ENCODE measurements around the gene BCL2L11. TPM values are rescaled to one million over a fixed set of nuclear protein-coding genes. Genes with fewer than 3 reads are reported as not detected.

Gene BCL2L11
- total RNA-seq, 2 donors from 2014 or later: 12.9 to 13.4 TPM

DNA sequence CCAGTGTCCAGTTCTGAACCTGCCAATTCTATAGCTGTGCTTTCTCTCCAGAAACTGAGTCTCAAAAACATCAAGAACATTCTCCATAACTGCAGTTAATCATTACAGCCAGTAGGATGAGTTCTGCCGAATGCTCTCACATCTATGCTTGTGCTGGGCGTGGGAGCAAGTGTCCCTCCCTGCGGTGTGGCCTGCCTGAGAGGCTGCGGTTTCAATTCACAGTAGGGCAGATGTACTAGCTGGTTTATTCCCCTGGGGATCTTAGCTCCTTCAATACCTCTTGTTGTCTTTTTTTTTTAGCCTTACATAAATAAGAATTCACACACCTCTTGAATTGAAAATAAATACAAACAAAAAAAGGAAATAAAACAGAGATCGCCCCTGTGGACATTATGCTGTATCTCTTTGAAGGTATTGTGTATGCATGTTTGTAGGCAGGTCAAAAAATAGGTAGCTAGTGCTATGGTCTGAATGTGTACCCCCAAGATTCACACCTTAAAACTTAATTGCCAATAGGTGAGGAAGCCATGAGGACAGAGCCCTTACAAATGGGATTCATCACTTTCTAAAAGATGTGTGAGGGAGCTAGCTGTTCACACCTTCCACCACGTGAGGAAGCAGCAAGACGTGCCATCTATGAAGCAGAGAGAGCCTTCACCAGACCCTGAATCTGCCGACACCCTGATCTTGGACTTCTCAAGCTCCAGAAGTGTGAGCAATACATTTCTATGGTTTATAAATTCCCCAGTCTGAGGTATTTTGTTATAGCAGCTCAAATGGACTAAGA, 74.3 kb downstream of the BCL2L11 start:
- no peaks in the 10 kb centered on the region for H3K4me1 Mint-ChIP-seq

DNA sequence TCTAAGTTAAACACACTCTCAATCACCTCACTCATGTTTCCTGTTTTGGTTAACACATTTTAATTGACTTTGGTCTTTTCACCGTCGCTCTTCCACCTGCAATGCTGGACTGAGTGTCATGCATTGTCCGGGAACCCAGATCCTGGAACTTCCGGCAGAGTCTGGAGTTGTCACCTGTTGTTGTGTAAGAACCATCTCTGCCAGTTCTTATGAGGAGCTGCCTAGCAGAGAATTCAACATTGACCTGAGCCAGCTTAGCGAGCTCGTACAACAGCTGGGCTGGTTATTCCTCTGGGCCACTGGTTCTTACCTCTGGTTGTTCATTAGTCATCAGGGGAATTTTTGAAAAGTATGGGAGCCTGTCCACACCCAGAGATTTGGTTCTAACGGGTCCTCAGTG, 75.7 kb downstream of the BCL2L11 start:
- no peak for ATAC-seq (replicated peaks)
- Mint-ChIP-seq H3K9me3 (no peaks in the 10 kb centered on the region), H3K36me3 (ENCODE audit: low read depth) (no peaks in the 10 kb centered on the region)

More for the DNA sequence above, 74.3 kb downstream of the BCL2L11 start:
- H3K4me3 Mint-ChIP-seq: no peak overlapping the region
- no peak overlapping the region for H3K27ac Mint-ChIP-seq
- peaks cover 3% of the 10 kb centered on the region for H3K27me3 Mint-ChIP-seq
- no peak for ATAC-seq (replicated peaks)
- H3K9me3 Mint-ChIP-seq: no peaks in the 10 kb centered on the region
- H3K36me3 Mint-ChIP-seq (ENCODE audit: low read depth): no peaks in the 10 kb centered on the region

DNA sequence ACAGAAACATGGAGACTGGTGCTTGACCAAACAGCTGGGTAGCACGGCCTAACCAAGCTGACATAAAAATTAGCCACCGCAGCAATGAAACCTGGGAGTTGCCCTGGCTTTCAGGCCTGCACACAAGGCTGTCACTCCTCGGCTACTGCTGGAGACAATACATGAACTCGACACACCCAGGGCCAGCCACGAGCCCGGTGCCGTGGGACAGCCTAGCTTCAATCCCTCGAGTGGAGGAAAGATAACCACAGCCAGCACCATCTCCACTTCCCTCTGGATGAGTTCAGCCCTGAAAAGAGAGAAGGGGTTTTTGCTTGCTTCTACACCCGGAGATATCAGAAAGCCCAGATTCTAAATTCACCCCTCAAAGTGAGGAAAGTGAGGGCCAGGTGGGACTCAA, 78.0 kb downstream of the BCL2L11 start:
- Mint-ChIP-seq H3K27ac (no peak overlapping the region), H3K4me3 (no peak overlapping the region), H3K4me1 (no peaks in the 10 kb centered on the region), H3K36me3 (ENCODE audit: low read depth) (no peaks in the 10 kb centered on the region), H3K27me3 (peaks cover 3% of the 10 kb centered on the region), H3K9me3 (no peaks in the 10 kb centered on the region)
- no peak for ATAC-seq (replicated peaks)

More for the DNA sequence above, 75.7 kb downstream of the BCL2L11 start:
- Mint-ChIP-seq H3K4me1 (no peaks in the 10 kb centered on the region), H3K27me3 (peaks cover 3% of the 10 kb centered on the region), H3K27ac (no peak overlapping the region), H3K4me3 (no peak overlapping the region)

DNA sequence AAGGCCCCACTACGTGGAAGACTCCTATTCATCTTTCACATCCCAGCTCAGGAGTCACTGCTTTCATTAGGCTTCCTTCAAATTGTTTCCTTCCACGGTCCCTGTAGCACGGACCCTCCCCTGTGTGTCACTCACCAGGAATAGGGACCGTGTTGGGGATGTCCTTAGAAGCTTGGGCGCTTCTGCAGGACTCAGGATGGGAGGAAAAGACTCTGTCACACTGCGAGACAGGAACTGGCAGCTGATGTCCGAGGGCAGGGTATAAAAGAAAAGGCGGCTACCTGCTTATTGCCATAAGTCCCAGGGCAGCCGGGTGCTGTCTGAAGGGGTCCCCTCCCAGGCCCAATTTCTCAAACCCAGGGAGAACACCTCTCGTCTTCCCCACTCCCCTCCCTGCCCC, 79.1 kb downstream of the BCL2L11 start:
- H3K27ac Mint-ChIP-seq: no peak overlapping the region
- H3K36me3 Mint-ChIP-seq (ENCODE audit: low read depth): no peaks in the 10 kb centered on the region
- H3K9me3 Mint-ChIP-seq: no peaks in the 10 kb centered on the region
- peaks cover 6% of the 10 kb centered on the region for H3K27me3 Mint-ChIP-seq
- ATAC-seq (replicated peaks): no peak
- H3K4me1 Mint-ChIP-seq: no peaks in the 10 kb centered on the region
- no peak overlapping the region for H3K4me3 Mint-ChIP-seq

DNA sequence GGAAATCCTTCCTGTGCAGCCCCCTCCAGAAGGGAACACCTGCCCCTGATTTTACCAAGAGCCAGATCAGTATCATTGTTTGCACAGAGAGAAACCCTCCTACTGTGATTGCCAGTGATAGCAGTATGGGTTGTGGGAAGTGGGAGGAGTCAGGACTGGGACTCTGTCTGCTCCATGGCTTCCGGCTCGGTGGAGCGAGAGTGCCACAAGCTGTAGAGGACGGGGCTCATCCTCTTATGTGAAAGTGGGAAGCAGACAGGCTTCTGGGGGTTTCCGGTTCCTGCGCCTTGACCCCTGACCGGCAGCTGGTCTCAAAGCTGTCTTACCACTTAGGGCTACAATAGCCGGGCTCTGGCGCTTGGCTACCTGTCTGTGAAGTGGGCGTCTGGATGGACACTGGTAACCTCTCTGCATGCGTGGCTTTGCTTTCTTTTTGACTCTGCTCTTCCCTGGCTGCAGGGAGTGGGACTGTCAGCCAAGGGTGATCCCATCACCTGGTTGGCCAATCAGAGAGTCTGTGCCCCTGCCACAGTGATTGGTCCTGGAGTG, 79.7 kb downstream of the BCL2L11 start:
- H3K27me3 Mint-ChIP-seq: peaks cover 6% of the 10 kb centered on the region
- H3K4me3 Mint-ChIP-seq: no peak overlapping the region
- no peak for ATAC-seq (replicated peaks)
- no peak overlapping the region for H3K27ac Mint-ChIP-seq
- H3K9me3 Mint-ChIP-seq: no peaks in the 10 kb centered on the region
- no peaks in the 10 kb centered on the region for H3K4me1 Mint-ChIP-seq
- no peaks in the 10 kb centered on the region for H3K36me3 Mint-ChIP-seq (ENCODE audit: low read depth)

DNA sequence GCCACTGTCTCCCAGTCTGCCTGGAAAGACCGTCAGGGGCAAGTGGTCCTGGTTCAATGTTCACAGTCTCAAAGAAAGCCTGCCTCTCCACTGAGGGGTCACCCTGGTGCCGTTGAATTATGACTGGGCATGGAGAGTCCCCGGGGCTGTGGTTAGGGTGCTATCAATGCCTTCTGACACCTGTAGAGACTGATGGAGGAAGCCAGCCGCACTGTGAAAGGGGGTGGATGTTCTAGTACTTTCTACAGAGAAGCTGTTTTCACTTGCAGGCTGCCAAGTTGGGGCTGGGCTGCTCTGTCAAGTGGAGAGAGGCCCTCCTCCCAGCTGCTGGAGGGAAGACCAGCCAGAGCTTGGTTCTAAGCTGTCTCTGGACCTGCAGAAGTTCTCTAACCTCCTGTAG, 80.5 kb downstream of the BCL2L11 start:
- Mint-ChIP-seq H3K4me1 (no peaks in the 10 kb centered on the region), H3K27ac (no peak overlapping the region), H3K9me3 (no peaks in the 10 kb centered on the region), H3K36me3 (ENCODE audit: low read depth) (no peaks in the 10 kb centered on the region), H3K27me3 (peaks cover 6% of the 10 kb centered on the region), H3K4me3 (no peak overlapping the region)
- no peak for ATAC-seq (replicated peaks)

DNA sequence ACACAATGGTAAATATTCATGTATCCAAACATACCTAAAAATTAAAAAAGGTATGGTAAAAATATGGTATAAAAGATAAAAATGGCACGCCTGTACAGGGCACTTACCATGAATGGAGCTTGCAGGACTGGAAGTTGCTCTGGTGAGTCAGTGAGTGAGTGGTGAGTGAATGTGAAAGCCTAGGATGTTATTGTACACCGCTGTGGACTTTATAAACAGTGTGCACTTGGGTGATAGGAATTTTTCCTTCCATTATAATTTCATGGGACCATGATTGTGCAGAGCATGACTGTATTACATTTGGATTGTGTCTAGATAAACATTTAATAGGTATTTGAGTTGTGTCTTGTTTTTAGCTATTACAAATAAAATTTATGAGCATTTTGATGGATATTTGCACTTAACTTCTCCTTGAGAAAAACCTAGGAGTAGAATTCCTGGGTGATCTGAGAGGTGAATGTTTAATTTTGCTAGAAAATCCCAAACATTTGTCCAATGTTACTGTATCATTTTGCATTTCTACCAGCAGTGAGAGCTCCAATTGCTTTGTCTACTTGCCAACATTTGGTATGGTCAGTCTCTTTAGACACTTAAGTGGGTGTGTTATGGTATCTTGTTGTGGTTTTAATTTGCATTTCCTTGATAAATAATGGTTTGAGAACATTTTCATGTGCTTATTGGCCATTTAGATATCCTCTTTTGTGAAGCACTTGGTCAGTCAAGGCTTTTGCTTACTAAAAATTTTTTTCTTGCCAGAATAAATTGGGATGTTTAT, 81.7 kb downstream of the BCL2L11 start:
- Mint-ChIP-seq H3K27ac (no peak overlapping the region), H3K27me3 (peaks cover 8% of the 10 kb centered on the region), H3K4me3 (no peak overlapping the region), H3K4me1 (no peaks in the 10 kb centered on the region), H3K9me3 (no peaks in the 10 kb centered on the region), H3K36me3 (ENCODE audit: low read depth) (no peaks in the 10 kb centered on the region)
- no peak for ATAC-seq (replicated peaks)

DNA sequence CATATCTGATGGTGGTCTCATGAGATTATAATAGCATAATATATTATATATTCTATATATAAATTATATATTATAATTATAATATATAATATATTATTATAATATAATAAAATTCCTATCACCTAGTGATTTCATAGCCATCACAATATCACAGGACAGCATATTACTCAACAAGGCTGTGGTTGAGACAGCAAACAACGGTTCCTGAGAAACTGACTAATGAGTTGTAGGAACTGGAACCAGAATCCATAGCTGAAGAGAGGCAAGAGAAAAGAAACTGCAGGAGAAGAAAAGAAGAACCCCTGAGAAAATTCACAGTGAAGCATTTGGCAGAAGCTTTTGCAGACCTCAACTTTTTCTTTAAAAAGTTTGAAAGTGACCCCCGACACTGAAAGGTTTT, 84.0 kb downstream of the BCL2L11 start:
- Mint-ChIP-seq H3K36me3 (ENCODE audit: low read depth) (no peaks in the 10 kb centered on the region), H3K27ac (no peak overlapping the region), H3K4me3 (no peak overlapping the region), H3K9me3 (no peaks in the 10 kb centered on the region), H3K27me3 (peaks cover 9% of the 10 kb centered on the region), H3K4me1 (no peaks in the 10 kb centered on the region)
- ATAC-seq (replicated peaks): no peak

DNA sequence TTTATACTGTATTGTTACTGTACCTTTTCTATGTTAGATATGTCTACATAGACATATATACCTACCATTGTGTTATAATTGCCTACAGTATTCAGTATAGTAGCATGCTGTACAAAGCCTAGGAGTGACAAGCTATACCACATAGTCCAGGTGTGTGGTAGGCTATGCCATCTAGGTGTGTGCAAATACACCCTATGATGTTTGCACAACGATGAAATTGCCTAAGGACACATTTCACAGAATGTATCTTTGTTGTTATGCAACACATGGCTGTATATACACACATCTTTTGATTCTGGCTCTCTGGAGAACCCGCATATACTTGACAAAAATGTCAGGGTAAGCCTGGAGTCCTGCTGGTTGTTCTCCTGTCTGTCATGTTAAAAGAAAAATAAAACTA, 85.1 kb downstream of the BCL2L11 start:
- Mint-ChIP-seq H3K27ac (no peak overlapping the region), H3K9me3 (no peaks in the 10 kb centered on the region), H3K4me1 (no peaks in the 10 kb centered on the region), H3K4me3 (no peak overlapping the region), H3K36me3 (ENCODE audit: low read depth) (no peaks in the 10 kb centered on the region), H3K27me3 (peaks cover 9% of the 10 kb centered on the region)
- ATAC-seq (replicated peaks): no peak

DNA sequence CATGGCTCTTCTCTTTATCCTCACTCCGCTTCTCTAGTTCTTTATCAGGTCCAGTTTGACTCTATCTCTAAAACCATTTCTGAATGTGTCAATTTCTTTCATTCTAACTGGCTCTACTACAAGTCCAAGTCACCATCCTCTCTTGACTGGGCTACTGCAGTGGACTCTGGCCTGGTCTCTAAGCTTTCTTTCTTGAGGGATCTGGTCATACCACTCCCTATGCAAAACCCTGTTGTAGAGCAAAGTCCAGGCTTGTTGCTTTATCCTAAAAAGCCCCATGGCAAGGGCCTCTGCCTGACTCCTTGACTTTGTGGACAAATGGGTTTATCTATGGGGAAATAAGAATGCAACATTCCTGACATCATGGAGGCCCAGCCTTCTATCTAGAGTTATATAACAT, 87.1 kb downstream of the BCL2L11 start:
- Mint-ChIP-seq H3K4me1 (no peaks in the 10 kb centered on the region), H3K27me3 (peaks cover 9% of the 10 kb centered on the region), H3K4me3 (no peak overlapping the region), H3K27ac (no peak overlapping the region), H3K36me3 (ENCODE audit: low read depth) (no peaks in the 10 kb centered on the region), H3K9me3 (no peaks in the 10 kb centered on the region)
- no peak for ATAC-seq (replicated peaks)

DNA sequence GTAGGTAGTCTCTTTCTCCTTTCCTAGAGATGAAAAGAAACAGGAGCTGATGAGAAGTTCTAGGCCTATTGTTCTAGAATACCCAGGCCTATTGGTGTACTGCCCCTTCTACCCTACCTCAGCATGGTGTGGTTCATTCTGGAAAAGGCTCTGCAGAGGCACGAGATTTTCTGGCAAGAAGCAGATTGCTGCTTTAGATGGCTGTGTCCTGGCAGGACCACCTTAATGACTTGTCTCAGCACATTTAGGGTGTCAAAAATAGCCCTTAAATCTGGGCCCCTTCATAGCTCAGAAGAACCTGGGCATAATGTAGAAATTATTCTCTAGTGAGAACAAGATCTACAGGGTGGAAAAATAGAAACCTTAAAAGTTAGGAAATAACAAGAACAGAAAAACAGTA, 87.9 kb downstream of the BCL2L11 start:
- Mint-ChIP-seq H3K4me1 (no peaks in the 10 kb centered on the region), H3K27me3 (peaks cover 9% of the 10 kb centered on the region), H3K36me3 (ENCODE audit: low read depth) (no peaks in the 10 kb centered on the region), H3K9me3 (no peaks in the 10 kb centered on the region), H3K27ac (no peak overlapping the region), H3K4me3 (no peak overlapping the region)
- no peak for ATAC-seq (replicated peaks)

DNA sequence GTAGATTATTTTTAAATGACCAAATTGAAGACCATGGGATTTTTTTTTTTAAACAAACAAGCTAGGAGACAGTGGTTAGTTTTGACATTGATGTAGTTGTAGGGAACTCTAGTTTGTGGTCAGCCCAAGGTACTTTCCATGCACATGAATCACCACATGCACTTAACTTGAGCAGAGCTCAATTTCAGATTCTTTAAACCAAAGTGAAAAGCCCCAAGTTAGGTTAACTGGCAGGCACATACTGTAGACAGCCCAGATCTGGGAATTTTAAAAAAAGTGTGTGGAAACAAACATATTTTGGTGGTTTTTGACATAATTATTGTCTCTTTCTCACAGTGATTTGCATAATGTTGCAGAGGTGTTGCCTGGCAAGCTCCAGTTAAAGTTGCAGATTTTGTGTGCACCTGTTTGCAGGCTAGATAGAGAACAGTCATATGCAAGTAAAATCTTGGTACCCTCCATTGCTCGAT, 88.4 kb downstream of the BCL2L11 start:
- Mint-ChIP-seq H3K4me3 (no peak overlapping the region), H3K36me3 (ENCODE audit: low read depth) (no peaks in the 10 kb centered on the region), H3K27ac (no peak overlapping the region), H3K9me3 (peaks cover under 1% of the 10 kb centered on the region), H3K27me3 (peaks cover 7% of the 10 kb centered on the region), H3K4me1 (no peaks in the 10 kb centered on the region)
- ATAC-seq (replicated peaks): peak; percentile 99

DNA sequence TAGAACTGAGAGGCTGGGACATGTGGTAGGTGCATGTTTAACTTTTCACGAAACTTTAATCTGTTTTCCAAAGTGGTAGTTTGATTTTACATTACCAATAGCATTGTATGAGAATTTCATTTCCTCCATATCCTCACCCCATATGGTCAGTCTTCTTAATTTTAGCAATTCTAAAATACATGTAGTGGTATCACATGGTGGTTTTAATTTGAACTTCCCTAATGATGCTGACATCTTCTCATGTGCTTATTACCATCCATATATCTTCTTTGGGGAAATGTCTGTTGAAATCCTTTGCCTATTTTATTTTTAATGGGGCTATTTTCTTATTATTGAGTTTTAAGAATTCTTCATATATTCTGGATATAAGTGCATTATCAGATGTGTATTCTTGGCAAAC, 89.3 kb downstream of the BCL2L11 start:
- peaks cover 11% of the 10 kb centered on the region for H3K27me3 Mint-ChIP-seq
- ATAC-seq (replicated peaks): no peak
- H3K4me1 Mint-ChIP-seq: no peaks in the 10 kb centered on the region
- no peak overlapping the region for H3K27ac Mint-ChIP-seq
- H3K9me3 Mint-ChIP-seq: peaks cover 8% of the 10 kb centered on the region
- H3K36me3 Mint-ChIP-seq (ENCODE audit: low read depth): peaks cover 9% of the 10 kb centered on the region
- H3K4me3 Mint-ChIP-seq: no peak overlapping the region

DNA sequence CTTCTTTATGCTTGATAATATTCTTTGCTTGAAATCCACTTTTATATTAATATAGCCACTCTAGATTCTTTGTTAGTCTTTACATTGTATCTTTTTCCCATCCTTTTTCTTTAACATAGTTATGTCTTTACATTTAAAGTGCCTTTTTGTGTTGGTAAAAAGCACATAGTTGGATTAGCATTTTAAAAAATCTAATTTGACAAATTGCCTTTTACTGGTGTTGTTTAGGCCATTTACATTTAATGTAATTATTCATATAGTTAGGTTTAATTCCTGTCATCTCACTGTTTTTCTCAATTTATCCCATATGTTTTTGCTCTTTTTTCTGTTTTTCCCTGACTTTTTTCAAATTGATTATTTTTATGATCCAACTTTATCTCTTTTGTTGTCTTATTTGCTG, 93.2 kb downstream of the BCL2L11 start:
- no peak overlapping the region for H3K27ac Mint-ChIP-seq
- H3K9me3 Mint-ChIP-seq: peaks cover 10% of the 10 kb centered on the region
- no peak overlapping the region for H3K4me3 Mint-ChIP-seq
- ATAC-seq (replicated peaks): no peak
- peaks cover 11% of the 10 kb centered on the region for H3K36me3 Mint-ChIP-seq (ENCODE audit: low read depth)
- H3K4me1 Mint-ChIP-seq: no peaks in the 10 kb centered on the region
- H3K27me3 Mint-ChIP-seq: peaks cover 4% of the 10 kb centered on the region
